ENCODE results near the gene ATOX1.

The ATOX1 gene

GRCh38 chr5:151694035-151694485, 64.4 kb downstream of the ATOX1 start:
- no peak for DNase-seq

All from activated CD4-positive, alpha-beta T cell treated with anti-CD3 and anti-CD28 coated beads for 48 hours (primary cell).